NCI-H69 (cell line): ENCODE results near the gene RAP1GAP2.
"Not testable (repeated sequence)": the region's sequence is repeated elsewhere in the genome, so short reads cannot be mapped to it uniquely, and the experiment has no call there.

Experiments used
- DNase-seq: peaks from one replicate; lab custom pipeline; 2025; lab: John Stamatoyannopoulos, UW

The RAP1GAP2 gene

GRCh38 chr17:2967515-2967914, 171.3 kb downstream of the RAP1GAP2 start:
- DNase-seq: no peak

DNA sequence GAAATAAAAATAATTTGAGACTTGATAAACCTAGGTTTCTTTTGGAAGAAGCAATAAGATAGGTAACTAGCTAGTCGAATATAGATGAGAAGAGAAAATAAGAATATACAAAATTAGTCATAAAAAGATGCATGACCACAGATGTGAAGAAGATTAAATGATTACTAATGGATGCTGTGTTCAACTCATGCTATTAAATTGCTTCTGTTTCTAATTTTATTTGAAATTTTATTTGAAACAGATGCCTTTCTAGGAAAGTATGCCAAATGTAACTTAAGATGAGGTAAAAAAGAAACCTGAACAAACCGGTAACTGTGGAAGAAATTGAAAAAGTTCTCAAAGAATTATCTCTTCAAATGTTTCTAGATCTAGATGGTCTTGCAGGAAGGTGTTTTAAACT, 175.6 kb downstream of the RAP1GAP2 start:
- no peak for DNase-seq

- no peak for DNase-seq
These were observed 176.5 kb downstream of the RAP1GAP2 start for GRCh38 chr17:2972749-2973148.

GRCh38 chr17:2974347-2974746, 178.1 kb downstream of the RAP1GAP2 start:
- DNase-seq: no peak

DNA sequence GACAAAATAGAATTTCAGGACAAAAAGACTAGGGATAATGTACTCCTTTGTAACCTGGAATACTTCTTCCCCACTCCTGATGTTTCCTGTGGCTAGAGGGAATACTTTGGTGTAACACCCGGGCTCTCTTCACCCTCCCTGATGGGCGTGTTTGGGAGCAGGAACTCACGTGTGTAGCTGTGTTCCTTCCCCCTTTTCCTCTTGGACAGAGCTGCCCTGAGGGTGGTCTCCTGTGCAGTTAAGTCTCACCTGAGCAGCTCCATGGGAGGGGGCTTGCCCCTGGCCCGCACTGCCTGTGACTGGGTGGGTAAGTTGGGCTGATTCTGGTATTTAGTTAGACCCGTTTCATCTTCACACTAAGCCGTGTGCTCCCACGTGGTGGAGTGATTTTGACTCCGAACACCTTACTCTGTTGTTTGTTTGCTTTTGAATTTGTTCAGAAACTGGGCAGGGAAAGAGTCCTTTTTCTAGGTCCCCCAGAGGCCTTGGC, 179.3 kb downstream of the RAP1GAP2 start:
- DNase-seq: peak; percentile 89

DNA sequence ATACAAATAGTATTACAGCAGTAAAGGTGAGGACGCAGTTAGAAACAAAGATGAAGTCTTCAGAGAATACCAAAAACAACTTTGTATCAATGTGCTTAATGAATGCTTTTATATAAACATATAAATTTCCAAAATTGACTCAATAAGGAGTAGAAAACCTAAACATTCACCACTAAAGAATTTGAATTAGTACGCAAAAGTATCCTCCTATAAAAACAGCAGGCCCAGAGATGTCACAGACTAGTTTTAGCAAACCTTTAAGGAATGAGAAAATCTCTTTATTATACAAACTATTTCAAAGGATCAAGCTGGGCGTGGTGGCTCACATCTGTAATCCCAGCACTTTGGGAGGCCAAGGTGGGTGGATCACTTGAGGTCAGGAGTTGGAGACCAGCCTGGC, 180.9 kb downstream of the RAP1GAP2 start:
- no peak for DNase-seq

DNA sequence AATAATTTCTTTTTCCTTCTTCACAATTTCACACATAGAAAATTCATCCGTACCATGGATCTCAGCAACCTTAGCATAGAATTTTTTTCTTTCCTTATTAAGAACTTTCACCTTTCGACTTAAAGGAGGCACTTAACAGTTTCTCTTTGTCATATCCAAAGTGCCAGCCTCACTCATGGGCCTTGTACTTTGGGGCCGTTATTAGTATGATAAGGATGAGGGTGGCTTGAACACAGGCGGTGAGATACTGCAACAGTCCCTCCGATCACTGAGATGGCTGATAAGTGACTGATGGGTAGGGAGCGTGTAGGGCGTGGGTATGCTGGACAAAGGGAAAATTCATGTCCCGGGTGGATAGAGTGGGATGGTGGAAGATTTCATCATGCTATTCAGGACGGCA, 181.9 kb downstream of the RAP1GAP2 start:
- no peak for DNase-seq

GRCh38 chr17:2978991-2979390, 182.8 kb downstream of the RAP1GAP2 start:
- no peak for DNase-seq

DNA sequence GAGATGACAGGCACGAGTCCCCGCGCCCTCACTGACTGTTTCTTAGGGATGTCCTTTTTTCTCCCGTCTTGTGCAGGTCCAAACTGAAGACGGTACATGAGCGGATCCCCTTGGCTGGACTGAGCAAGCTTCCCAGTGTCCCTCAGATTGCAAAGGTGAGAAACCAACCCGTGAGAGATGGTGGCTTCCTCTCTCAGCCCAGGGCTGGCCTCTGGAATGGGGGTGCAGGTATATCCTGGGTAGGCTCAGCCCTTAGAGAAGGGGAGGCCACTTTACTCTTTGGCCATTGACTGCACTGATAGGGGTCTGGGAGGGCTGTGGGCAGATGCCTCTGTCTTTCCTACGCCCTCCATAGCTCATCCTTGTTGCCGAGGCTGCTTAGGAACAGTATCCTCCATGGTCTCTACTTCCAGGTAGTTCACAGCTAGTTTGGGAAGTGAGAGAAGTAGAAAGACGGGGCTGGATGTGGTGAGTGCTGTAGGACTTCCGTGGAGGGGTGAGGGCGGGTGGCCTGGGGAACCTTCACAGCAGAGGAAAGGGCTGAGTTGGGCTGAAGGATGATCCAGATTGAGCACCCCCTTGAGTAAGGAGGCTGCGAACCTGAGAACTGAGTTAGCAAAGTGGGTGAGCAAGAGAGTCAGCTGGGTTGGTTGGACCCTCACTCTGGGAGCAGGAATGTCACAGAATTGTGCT, 184.1 kb downstream of the RAP1GAP2 start:
- DNase-seq: no peak

DNA sequence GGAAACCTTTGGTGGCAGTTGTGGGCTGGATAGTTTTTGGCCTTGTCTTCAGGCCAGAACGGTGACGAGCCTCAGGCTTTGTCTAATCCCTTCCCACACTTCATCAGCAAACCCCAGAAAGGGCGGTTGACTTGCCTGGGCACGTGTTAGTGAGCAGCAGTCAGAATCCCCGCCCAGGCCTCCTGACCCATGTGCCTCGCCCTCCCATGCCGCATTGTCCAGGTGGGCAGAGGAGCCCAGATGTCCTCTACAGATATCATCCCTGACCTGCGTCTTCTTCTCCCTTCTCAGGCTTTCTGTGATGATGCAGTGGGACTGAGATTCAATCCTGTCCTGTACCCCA, 184.6 kb downstream of the RAP1GAP2 start:
- DNase-seq: no peak

GRCh38 chr17:2981325-2981724, 185.1 kb downstream of the RAP1GAP2 start:
- DNase-seq: no peak

- no peak for DNase-seq
These were observed 186.6 kb downstream of the RAP1GAP2 start for GRCh38 chr17:2982854-2983253.

DNA sequence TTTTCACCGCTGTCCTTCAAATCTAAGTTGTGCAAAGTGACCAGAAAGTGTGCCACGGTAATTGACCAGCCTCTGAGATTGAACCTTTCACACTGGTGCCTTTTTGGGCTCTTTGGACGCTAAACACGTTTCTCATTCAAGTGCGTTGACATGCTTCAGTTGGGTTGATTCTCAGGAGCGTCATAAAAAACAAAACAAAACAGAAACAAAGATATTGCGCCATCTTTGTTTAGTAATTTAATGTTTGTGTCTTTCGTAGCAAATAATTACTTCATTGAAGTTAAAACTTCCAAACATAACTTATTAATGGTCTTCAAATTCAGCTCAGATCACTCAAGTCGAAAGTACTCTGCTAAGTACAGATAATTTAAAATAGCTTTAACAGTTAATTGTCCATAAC, 187.0 kb downstream of the RAP1GAP2 start:
- no peak for DNase-seq

DNA sequence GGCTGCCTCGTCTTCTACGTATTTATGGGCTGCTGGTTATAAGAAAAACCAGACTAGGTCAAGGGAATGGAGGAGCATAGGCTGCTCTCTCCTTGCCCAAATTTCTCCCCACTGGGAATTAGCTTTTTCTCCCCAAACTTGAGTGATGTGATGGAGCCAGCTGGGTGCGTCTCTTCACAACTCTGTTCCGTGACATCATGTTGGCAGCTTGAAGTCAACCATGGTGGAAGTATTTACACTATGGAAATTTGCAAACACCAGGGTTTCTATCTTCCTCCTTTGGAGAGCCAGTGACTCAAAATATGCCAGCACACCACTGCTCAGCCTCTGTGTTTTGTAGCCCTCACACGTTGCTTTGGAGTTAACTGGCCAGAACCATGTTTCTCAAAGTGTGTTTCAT, 189.1 kb downstream of the RAP1GAP2 start:
- no peak for DNase-seq

GRCh38 chr17:2986925-2987324, 190.7 kb downstream of the RAP1GAP2 start:
- DNase-seq: no peak

DNA sequence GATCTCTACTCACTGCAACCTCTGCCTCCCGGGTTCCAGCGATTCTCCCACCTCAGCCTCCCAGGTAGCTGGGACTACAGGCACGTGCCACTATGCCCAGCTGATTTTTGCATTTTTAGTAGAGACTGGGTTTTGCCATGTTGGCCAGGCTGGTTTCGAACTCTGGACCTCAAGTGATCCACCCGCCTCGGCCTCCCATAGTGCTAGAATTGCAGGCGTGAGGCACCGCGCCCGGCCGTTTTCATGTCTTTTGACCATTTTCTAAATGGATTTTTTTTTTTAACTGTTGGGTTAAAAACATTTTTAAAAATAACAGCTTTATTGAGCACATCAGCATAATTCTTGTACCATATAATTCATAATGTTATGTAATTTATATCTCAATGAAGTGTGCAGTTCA, 193.2 kb downstream of the RAP1GAP2 start:
- DNase-seq: not testable (repeated sequence)

- DNase-seq: no peak
These were observed 193.6 kb downstream of the RAP1GAP2 start for GRCh38 chr17:2989855-2990254.

DNA sequence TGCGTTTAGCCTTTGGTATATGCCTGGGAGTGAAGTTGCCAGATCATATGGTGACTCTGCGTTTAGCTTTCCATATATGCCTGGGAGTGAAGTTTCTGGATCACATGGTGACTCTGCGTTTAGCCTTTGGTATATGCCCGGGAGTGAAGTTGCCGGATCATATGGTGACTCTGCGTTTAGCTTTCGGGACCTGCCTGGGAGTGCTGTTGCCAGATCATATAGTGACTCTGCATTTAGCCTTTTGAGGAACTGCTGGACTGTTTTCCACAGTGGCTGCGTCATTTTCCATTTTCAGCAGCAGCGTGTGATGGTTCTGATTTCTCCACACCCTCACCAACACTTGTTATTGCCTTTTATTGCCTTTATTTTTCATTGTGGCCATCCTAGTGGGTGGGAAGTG, 194.2 kb downstream of the RAP1GAP2 start:
- DNase-seq: no peak

GRCh38 chr17:2991396-2992180, 195.3 kb downstream of the RAP1GAP2 start:
- DNase-seq: not testable (repeated sequence)

DNA sequence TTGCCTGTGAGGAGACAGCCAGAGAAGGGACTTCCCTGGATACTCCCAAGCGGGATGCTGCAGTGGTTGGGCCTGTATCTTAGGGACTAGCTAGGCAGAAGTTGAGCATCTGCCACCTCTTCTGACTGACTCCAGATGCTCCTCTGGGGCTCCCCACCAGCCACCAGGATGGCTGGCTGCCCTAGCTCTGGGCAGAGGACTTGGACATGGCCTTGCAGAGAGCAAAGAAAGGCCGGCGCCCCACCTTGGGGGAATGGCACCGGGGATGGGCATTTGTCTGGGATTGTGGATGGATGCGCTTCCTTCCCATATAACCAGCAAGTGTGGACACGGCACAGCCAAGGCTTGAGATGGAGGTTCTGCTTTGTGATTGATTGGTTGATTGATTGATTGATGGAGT, 198.2 kb downstream of the RAP1GAP2 start:
- DNase-seq: no peak

- DNase-seq: no peak
These were observed 199.1 kb downstream of the RAP1GAP2 start for GRCh38 chr17:2995377-2995776.

DNA sequence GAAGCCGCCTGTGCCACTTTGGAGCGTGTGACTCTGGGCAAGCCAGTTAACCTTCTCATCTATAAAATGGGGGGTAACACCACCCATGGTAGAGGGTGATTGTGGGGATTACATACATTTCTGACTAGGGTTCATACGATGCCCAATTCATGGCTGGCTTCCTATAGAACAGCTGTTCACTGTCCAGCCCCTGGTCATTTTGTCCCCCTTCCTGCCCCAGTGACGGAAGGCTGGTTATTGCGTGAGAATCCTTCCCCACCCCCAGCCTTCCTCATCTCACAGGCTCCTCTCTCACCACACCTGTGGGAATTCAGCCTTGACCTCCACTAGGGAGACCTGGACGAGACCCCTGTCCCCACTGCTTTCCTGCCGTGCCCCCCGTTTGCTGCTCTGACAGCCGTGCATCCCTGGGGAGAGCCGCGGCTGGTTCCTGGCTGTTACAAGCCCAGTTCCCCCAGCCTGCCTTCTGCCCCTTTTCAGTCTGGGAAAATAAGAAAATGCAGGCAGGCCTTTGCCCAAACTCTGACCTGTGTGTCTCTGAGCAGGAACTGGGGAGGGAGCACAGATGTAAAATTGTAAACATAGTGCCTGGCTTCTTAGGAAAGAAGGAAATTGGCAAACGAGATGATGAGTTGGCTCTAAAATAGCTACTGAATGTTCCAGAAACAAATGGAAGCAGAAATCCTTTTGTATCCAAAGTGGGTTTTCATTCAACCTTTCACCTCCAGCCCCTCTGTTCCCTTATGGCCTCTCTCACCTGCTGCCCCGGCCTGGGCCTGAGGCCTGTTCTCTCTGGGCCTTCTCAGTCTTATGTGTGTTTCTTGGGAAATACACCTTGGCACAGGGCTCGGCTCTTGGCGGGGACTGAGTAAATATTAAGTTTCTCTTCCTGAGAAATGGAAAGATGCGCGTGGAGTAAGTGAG, 199.9 kb downstream of the RAP1GAP2 start:
- no peak for DNase-seq
